K562 (cell line): Measurements from ENCODE around the gene MICOS13. TPM values are rescaled to one million over a fixed set of nuclear protein-coding genes. Genes with fewer than 3 reads are reported as not detected.

Experiments used
- ARID4B ChIP-seq: sonication (generic); formaldehyde crosslinking; IDR thresholded peaks from 2 replicates; pipeline ENCODE4 v1.8.0; 2022; ENCODE audit warnings: mild to moderate bottlenecking, missing genetic modification reagents
- BHLHE40 ChIP-seq: IDR thresholded peaks from 2 replicates; pipeline ENCODE4 v1.6.1; 2011; ENCODE audit warnings: low read length, improper control_type of control experiment
- CBFB ChIP-seq: sonication (generic); formaldehyde crosslinking; IDR thresholded peaks from 2 replicates; pipeline ENCODE4 v1.4.0; 2020; ENCODE audit warnings: mild to moderate bottlenecking, missing genetic modification reagents
- CEBPG ChIP-seq, 3 experiments: fragments of 200-800 bp in 1 of 3; sonication (Bioruptor generic) in 1 of 3; sonication (generic) in 1 of 3; formaldehyde crosslinking in 1 of 3; IDR thresholded peaks in 2 of 3; conservative IDR thresholded peaks in 1 of 3; 2 replicates each; pipeline versions ENCODE4 v1.6.1 to v1.8.0; 2016 to 2022; ENCODE audit warnings: missing compliant biosample characterization in 2 of 3, missing genetic modification characterization in 2 of 3, mild to moderate bottlenecking in 1 of 3, missing genetic modification reagents in 1 of 3
- MITF ChIP-seq: IDR thresholded peaks from 2 replicates; pipeline ENCODE4 v1.6.1; 2014; ENCODE audit warnings: antibody characterized with exemption
- NCOA1 ChIP-seq: fragments of 450-650 bp; IDR thresholded peaks from 2 replicates; pipeline ENCODE4 v1.6.1; 2016; ENCODE audit warnings: low read depth
- PHB2 ChIP-seq: fragments of 450-650 bp; IDR thresholded peaks from 2 replicates; pipeline ENCODE4 v1.6.1; 2017; ENCODE audit warnings: low read depth
- POLR2AphosphoS5 ChIP-seq: IDR thresholded peaks from 2 replicates; pipeline ENCODE4 v1.6.1; 2011; ENCODE audit warnings: mild to moderate bottlenecking, low read depth, low read length, moderate library complexity; ENCODE audit not compliant: control insufficient read depth, insufficient read depth
- SMAD4 ChIP-seq: fragments of 250-450 bp; sonication (Bioruptor Pico); conservative IDR thresholded peaks from 2 replicates; pipeline ENCODE4 v1.8.0; 2021; ENCODE audit warnings: inconsistent platforms, mild to moderate bottlenecking, moderate library complexity
- TCF7 ChIP-seq: sonication (generic); IDR thresholded peaks from 2 replicates; pipeline ENCODE4 v1.6.1; 2016; ENCODE audit warnings: antibody characterized with exemption, borderline replicate concordance
- XRCC4 ChIP-seq: IDR thresholded peaks from one replicate; pipeline ENCODE4 v1.6.1; 2011; ENCODE audit not compliant: insufficient read depth, insufficient read length; ENCODE audit errors: extremely low read depth
- ZHX1 ChIP-seq: fragments of 150-350 bp; conservative IDR thresholded peaks from 2 replicates; pipeline ENCODE4 v1.6.1; 2014; ENCODE audit warnings: low read length
- ZNF280B ChIP-seq: fragments of 250-450 bp; sonication (Bioruptor Pico); IDR thresholded peaks from 2 replicates; pipeline ENCODE4 v1.5.1; 2021; ENCODE audit warnings: mild to moderate bottlenecking
- ZNF449 ChIP-seq: fragments of 250-450 bp; sonication (Bioruptor Pico); IDR thresholded peaks from 2 replicates; pipeline ENCODE4 v1.8.0; 2022; ENCODE audit warnings: moderate library complexity, mild to moderate bottlenecking, inconsistent platforms
- ZNF586 ChIP-seq: fragments of 450-650 bp; formaldehyde crosslinking; conservative IDR thresholded peaks from 2 replicates; pipeline ENCODE4 v1.4.0; 2020; ENCODE audit warnings: mild to moderate bottlenecking, moderate library complexity
- polyA plus RNA-seq, 8 experiments: library from polyadenylated mRNA; depleted of rRNA in 4 of 8; stranded (reverse) in 5 of 8; unstranded in 3 of 8; fragments of >200 nt; fragmentation: Nextera tagmentation in 2 of 8; fragmentation: Illumina TruSeq in 1 of 8; extraction: Ambion mirVana in 2 of 8; extraction: Trizol in 1 of 8; gene quantifications; 2 replicates each; pipeline versions ENCODE4 v1.2.1 to v1.2.3, GENCODE V29; 2011 to 2014; ENCODE audit warnings: inconsistent platforms in 1 of 8, missing spikeins in 1 of 8
- total RNA-seq, 7 experiments: library from RNA; depleted of rRNA in 6 of 7; stranded (reverse); fragments of >200 nt in 6 of 7; fragmentation: Illumina TruSeq in 2 of 7; extraction: Trizol in 2 of 7; gene quantifications; 2 replicates each; pipeline versions ENCODE4 v1.2.1 to v1.2.3, GENCODE V29; 2011 to 2021; ENCODE audit warnings: low replicate concordance in 1 of 7

MICOS13 gene
- total and polyA plus RNA-seq, 9 of the 15 experiments (the other 6 are each of a cell fraction or from before 2014, with no cell fraction given), result 15.5 to 220 (median 49.4) TPM

GRCh38 chr19:5665781-5666513 is 14.4 kb downstream of the MICOS13 start (continued):
- no peak for TF ChIP-seq ARID4B (CRISPR knock-in tag)
- TF ChIP-seq CEBPG (CRISPR knock-in tag; IDR thresholded peaks at IDR 0.05), result no peak
- no peak for TF ChIP-seq CEBPG (tag; conservative IDR thresholded peaks at IDR 0.05 in 1 of 2, IDR thresholded peaks at IDR 0.05 in 1 of 2)
- no peak for TF ChIP-seq PHB2
- TF ChIP-seq ZNF586 (CRISPR knock-in tag), result no peak
- TF ChIP-seq ZNF449 (CRISPR knock-in tag), result no peak
- TF ChIP-seq ZHX1, result no peak
- TF ChIP-seq BHLHE40, result no peak
- TF ChIP-seq SMAD4 (CRISPR knock-in tag), result no peak
- TF ChIP-seq NCOA1, result no peak
- TF ChIP-seq POLR2AphosphoS5, result no peak
- no peak for TF ChIP-seq TCF7
- no peak for TF ChIP-seq ZNF280B
- TF ChIP-seq CBFB, result no peak
- no peak for TF ChIP-seq MITF
- TF ChIP-seq XRCC4, result no peak
